Measurements from ENCODE around the gene ANAPC1.
"Not testable (repeated sequence)": the region's sequence is repeated elsewhere in the genome, so short reads cannot be mapped to it uniquely, and the experiment has no call there.

The ANAPC1 gene

GRCh38 chr2:111747410-111748115 is 136.4 kb downstream of the ANAPC1 start:
- in situ Hi-C loops (cut with MboI; ENCODE audit: low sequenced_read_pairs), result not testable (repeated sequence)

- in situ Hi-C loops (cut with MboI; ENCODE audit: low sequenced_read_pairs), result not testable (repeated sequence)
Observed at GRCh38 chr2:111744751-111745150, 139.2 kb downstream of the ANAPC1 start.

- in situ Hi-C loops (cut with MboI; ENCODE audit: low sequenced_read_pairs), result not testable (repeated sequence)
Observed at GRCh38 chr2:111741517-111741916, 142.5 kb downstream of the ANAPC1 start.

- in situ Hi-C loops (cut with MboI; ENCODE audit: low sequenced_read_pairs), result not testable (repeated sequence)
Observed at GRCh38 chr2:111735838-111736721, 147.9 kb downstream of the ANAPC1 start.

- in situ Hi-C loops (cut with MboI; ENCODE audit: low sequenced_read_pairs), result not testable (repeated sequence)
Observed at GRCh38 chr2:111735420-111735819, 148.6 kb downstream of the ANAPC1 start.

- in situ Hi-C loops (cut with MboI; ENCODE audit: low sequenced_read_pairs), result not testable (repeated sequence)
Observed at GRCh38 chr2:111729812-111730458, 154.1 kb downstream of the ANAPC1 start.

GRCh38 chr2:111727611-111728110 is 156.3 kb downstream of the ANAPC1 start:
- in situ Hi-C loops (cut with MboI; ENCODE audit: low sequenced_read_pairs), result not testable (repeated sequence)

GRCh38 chr2:111725742-111726141 is 158.3 kb downstream of the ANAPC1 start:
- in situ Hi-C loops (cut with MboI; ENCODE audit: low sequenced_read_pairs), result not testable (repeated sequence)

GRCh38 chr2:111719610-111720009 is 164.4 kb downstream of the ANAPC1 start:
- in situ Hi-C loops (cut with MboI; ENCODE audit: low sequenced_read_pairs), result loop anchor here (25.0 kb wide), 1 partner anchor 607 kb away; the partner anchor contains the start of gene BCL2L11

Data from HL-60/S4 treated with retinoic acid at 250 ng/mL for 4 days and 3 days (cell line).